ENCODE results near the gene CST4.

CST4 gene

DNA sequence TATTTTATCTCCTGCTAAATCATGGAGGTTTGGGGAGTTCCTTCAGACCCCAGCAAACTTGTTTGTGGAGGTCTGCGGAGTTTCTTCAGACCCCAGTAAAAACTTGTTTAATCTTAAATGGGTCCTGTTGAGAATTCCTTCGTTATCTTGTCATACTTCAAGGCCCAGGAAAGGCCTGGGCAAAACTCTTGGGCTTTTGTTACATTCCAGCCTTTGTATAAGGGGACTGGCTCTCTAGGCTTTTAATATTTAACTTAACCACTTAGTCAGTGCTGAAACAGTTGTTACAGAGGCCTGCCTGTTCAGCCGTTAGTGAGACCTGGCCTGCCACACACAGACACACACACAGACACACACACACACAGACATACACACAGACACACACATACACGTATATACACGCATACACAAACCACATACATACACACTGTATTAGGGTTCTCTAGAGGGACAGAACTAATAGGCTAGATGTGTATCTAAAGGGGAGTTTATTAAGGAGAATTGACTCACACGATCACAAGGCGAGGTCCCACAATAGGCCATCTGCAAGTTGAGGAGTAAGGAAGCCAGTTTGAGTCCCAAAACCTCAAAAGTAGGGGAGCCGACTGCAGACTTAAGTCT is 29.7 kb downstream of the CST4 start:
- TF ChIP-seq TOX (CRISPR knock-in tag; IDR thresholded peaks at IDR 0.05; ENCODE audit: borderline replicate concordance): no peak
- no peak for ATAC-seq

DNA sequence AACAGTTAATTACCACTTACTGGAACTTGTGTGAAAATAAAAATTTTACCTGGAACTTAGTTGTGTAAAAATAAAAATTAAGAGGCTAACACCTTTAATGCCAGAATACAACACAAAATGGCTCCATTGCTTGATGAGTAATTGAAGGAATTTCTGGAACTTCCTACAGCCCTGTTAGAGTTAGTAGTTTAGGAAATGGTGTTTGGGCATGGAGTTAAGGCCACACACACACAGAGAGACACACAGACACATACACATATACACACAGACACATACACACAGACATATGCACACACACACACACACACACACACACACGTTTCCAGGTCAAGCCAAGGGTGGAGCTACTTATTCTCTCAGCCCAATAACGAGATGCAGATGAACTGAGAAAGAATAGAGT is 30.5 kb downstream of the CST4 start:
- no peak for ATAC-seq
- no peak for TF ChIP-seq ZNF8 (CRISPR knock-in tag; IDR thresholded peaks at IDR 0.05)
- TF ChIP-seq, protein P1, sequence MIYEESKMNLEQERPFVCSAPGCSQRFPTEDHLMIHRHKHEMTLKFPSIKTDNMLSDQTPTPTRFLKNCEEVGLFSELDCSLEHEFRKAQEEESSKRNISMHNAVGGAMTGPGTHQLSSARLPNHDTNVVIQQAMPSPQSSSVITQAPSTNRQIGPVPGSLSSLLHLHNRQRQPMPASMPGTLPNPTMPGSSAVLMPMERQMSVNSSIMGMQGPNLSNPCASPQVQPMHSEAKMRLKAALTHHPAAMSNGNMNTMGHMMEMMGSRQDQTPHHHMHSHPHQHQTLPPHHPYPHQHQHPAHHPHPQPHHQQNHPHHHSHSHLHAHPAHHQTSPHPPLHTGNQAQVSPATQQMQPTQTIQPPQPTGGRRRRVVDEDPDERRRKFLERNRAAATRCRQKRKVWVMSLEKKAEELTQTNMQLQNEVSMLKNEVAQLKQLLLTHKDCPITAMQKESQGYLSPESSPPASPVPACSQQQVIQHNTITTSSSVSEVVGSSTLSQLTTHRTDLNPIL (CRISPR knock-in tag; IDR thresholded peaks at IDR 0.05; ENCODE audit: low read depth): no peak

DNA sequence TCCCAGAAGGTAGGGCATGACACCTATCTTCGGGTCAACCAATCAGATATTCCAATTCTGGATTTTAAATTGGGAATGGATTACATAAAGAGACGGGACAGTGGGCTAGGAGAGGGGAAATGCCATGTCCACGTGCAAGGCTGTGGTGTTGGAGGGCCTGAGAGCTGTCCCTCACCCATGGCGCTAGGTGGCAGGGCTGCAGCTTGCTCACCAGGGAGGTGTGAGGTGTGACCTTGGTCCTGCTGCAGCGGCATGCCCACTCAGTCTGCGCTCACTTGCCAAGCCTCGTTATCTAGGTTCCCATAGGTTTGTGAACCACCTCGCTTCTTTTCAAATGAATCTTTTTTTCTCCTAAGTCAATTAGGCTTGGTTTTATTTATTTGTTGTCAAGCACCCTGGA is 31.6 kb downstream of the CST4 start:
- no peak for ATAC-seq
- TF ChIP-seq, protein P2, sequence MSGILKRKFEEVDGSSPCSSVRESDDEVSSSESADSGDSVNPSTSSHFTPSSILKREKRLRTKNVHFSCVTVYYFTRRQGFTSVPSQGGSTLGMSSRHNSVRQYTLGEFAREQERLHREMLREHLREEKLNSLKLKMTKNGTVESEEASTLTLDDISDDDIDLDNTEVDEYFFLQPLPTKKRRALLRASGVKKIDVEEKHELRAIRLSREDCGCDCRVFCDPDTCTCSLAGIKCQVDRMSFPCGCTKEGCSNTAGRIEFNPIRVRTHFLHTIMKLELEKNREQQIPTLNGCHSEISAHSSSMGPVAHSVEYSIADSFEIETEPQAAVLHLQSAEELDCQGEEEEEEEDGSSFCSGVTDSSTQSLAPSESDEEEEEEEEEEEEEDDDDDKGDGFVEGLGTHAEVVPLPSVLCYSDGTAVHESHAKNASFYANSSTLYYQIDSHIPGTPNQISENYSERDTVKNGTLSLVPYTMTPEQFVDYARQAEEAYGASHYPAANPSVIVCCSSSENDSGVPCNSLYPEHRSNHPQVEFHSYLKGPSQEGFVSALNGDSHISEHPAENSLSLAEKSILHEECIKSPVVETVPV (CRISPR knock-in tag; IDR thresholded peaks at IDR 0.05): no peak
- no peak for TF ChIP-seq PPARA (CRISPR knock-in tag; IDR thresholded peaks at IDR 0.05; ENCODE audit: borderline replicate concordance)
- TF ChIP-seq ISL1 (CRISPR knock-in tag; IDR thresholded peaks at IDR 0.05): no peak
- TF ChIP-seq SNAI2 (CRISPR knock-in tag; IDR thresholded peaks at IDR 0.05): no peak
- no peak for TF ChIP-seq ESRRG (CRISPR knock-in tag; IDR thresholded peaks at IDR 0.05)
- no peak for TF ChIP-seq ARNTL (CRISPR knock-in tag; IDR thresholded peaks at IDR 0.05; ENCODE audit: borderline replicate concordance, low read depth)
- TF ChIP-seq ZNF70 (CRISPR knock-in tag; IDR thresholded peaks at IDR 0.05): no peak
- TF ChIP-seq, protein P3, sequence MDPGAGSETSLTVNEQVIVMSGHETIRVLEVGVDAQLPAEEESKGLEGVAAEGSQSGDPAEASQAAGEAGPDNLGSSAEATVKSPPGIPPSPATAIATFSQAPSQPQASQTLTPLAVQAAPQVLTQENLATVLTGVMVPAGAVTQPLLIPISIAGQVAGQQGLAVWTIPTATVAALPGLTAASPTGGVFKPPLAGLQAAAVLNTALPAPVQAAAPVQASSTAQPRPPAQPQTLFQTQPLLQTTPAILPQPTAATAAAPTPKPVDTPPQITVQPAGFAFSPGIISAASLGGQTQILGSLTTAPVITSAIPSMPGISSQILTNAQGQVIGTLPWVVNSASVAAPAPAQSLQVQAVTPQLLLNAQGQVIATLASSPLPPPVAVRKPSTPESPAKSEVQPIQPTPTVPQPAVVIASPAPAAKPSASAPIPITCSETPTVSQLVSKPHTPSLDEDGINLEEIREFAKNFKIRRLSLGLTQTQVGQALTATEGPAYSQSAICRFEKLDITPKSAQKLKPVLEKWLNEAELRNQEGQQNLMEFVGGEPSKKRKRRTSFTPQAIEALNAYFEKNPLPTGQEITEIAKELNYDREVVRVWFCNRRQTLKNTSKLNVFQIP (CRISPR knock-in tag; IDR thresholded peaks at IDR 0.05; ENCODE audit: borderline replicate concordance, low read depth): no peak

DNA sequence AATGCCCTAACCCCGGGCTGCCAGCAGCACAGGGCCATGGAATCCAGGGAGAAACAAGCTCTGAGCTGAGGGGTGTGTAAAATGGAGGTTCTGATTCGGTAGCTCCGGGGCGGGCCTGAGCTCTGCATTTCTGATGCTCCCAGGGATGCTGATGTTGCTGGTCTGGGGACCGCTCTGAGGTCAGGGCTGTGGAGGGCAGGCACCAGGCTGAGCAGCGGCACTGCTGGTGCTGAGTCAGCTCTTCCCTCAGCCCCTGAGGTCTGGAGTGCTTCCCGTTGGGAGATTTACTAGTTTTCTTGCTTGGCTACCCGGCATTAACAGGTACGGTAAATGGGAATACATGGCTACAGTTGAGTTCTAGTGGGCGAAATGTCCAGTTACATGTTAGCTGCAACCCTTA is 32.5 kb downstream of the CST4 start:
- ATAC-seq: no peak; the same call in 2 of the 3 replicates
- TF ChIP-seq TOX (CRISPR knock-in tag; IDR thresholded peaks at IDR 0.05; ENCODE audit: borderline replicate concordance) (no peak), ISL1 (CRISPR knock-in tag; IDR thresholded peaks at IDR 0.05) (no peak), PPARA (CRISPR knock-in tag; IDR thresholded peaks at IDR 0.05; ENCODE audit: borderline replicate concordance) (no peak), ZNF8 (CRISPR knock-in tag; IDR thresholded peaks at IDR 0.05) (no peak)
- TF ChIP-seq, protein P1 (CRISPR knock-in tag; IDR thresholded peaks at IDR 0.05; ENCODE audit: low read depth): no peak
- TF ChIP-seq, protein P4, sequence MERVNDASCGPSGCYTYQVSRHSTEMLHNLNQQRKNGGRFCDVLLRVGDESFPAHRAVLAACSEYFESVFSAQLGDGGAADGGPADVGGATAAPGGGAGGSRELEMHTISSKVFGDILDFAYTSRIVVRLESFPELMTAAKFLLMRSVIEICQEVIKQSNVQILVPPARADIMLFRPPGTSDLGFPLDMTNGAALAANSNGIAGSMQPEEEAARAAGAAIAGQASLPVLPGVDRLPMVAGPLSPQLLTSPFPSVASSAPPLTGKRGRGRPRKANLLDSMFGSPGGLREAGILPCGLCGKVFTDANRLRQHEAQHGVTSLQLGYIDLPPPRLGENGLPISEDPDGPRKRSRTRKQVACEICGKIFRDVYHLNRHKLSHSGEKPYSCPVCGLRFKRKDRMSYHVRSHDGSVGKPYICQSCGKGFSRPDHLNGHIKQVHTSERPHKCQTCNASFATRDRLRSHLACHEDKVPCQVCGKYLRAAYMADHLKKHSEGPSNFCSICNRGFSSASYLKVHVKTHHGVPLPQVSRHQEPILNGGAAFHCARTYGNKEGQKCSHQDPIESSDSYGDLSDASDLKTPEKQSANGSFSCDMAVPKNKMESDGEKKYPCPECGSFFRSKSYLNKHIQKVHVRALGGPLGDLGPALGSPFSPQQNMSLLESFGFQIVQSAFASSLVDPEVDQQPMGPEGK (CRISPR knock-in tag; IDR thresholded peaks at IDR 0.05; ENCODE audit: borderline replicate concordance): no peak

DNA sequence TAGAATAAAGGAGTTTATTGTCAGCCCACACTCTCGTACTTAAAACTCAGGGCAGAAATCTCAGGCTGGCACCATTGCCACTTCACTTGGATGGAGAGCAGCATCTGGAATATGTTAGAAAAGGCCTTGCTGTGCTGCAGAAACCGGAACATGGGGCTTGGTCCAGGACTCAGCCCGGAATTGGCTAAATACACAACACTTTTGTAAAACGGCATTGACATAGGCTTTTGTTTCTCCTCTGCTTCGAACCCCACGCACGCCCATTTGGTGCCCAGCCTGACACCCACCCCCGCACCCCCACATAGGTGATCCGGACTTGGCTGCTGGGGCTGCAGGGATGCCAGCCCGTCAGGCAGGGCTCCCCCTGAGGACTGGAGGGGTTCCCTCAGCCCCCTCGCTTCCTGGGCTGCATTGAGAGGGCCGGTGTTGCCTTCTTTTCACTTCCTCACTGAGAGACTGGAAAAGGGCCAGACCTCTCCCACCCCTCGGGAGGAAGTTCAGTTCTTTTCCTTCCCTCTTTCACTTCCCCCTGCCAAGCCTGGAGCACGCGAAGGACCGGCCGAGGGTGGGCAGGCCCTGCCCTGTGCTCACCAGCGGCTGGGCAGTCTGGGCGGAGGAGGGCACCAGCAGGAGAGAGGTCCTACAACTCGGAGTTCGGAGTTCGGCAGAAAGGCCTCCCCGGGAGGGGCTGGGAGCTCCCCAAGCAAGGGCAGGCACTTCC is 33.2 kb downstream of the CST4 start:
- ATAC-seq: no peak
- TF ChIP-seq BACH2 (CRISPR knock-in tag; IDR thresholded peaks at IDR 0.05; ENCODE audit: borderline replicate concordance) (no peak), ZFP30 (CRISPR knock-in tag; IDR thresholded peaks at IDR 0.05) (no peak), OSR1 (CRISPR knock-in tag; IDR thresholded peaks at IDR 0.05) (no peak), TCF4 (CRISPR knock-in tag; IDR thresholded peaks at IDR 0.05; ENCODE audit: borderline replicate concordance) (no peak), ESRRG (CRISPR knock-in tag; IDR thresholded peaks at IDR 0.05) (no peak), GLIS3 (CRISPR knock-in tag; IDR thresholded peaks at IDR 0.05) (no peak), ZNF8 (CRISPR knock-in tag; IDR thresholded peaks at IDR 0.05) (no peak), RARB (CRISPR knock-in tag; IDR thresholded peaks at IDR 0.05) (no peak), ZNF70 (CRISPR knock-in tag; IDR thresholded peaks at IDR 0.05) (no peak), ZNF565 (CRISPR knock-in tag; conservative IDR thresholded peaks at IDR 0.05; ENCODE audit: low read depth) (no peak)
- TF ChIP-seq, protein P4 (CRISPR knock-in tag; IDR thresholded peaks at IDR 0.05; ENCODE audit: borderline replicate concordance): no peak
- TF ChIP-seq, protein P2 (CRISPR knock-in tag; IDR thresholded peaks at IDR 0.05): no peak
- TF ChIP-seq, protein P3 (CRISPR knock-in tag; IDR thresholded peaks at IDR 0.05; ENCODE audit: borderline replicate concordance, low read depth): no peak

Data from SK-N-SH treated with all-trans-retinoic acid at 6 μM for 48 hours (cell line).